IPS-18a (cell line): ENCODE results near the gene CD164L2.
"Not testable (repeated sequence)": the region's sequence is repeated elsewhere in the genome, so short reads cannot be mapped to it uniquely, and the experiment has no call there.

Source experiments
- H3K27ac ChIP-seq: one replicate; pipeline ENCODE4 v1.5.1; 2013; ENCODE audit warnings: low read length
- H3K27me3 ChIP-seq: one replicate; pipeline ENCODE4 v1.6.1; 2013; ENCODE audit warnings: mild to moderate bottlenecking, low read length; ENCODE audit not compliant: control insufficient read depth, insufficient read depth
- H3K36me3 ChIP-seq: one replicate; pipeline ENCODE4 v1.6.1; 2013; ENCODE audit warnings: low read depth, low read length; ENCODE audit not compliant: control insufficient read depth
- H3K4me1 ChIP-seq: one replicate; pipeline ENCODE4 v1.6.1; 2013; ENCODE audit warnings: low read depth, low read length; ENCODE audit not compliant: control insufficient read depth
- H3K4me3 ChIP-seq: one replicate; pipeline ENCODE4 v1.5.1; 2013; ENCODE audit warnings: low read length
- H3K9ac ChIP-seq: one replicate; pipeline ENCODE4 v1.6.1; 2013; ENCODE audit warnings: mild to moderate bottlenecking, low read length, moderate library complexity
- H3K9me3 ChIP-seq: one replicate; pipeline ENCODE4 v1.6.1; 2013; ENCODE audit warnings: low read depth, low read length; ENCODE audit not compliant: control insufficient read depth

The CD164L2 gene

DNA sequence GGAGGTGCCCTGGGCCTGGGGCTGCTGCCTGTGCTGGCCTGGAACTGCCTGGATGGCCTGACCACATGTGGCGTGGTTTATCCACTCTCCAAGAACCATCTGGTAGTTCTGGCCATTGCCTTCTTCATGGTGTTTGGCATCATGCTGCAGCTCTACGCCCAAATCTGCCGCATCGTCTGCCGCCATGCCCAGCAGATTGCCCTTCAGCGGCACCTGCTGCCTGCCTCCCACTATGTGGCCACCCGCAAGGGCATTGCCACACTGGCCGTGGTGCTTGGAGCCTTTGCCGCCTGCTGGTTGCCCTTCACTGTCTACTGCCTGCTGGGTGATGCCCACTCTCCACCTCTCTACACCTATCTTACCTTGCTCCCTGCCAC lies 11.1 kb upstream of the CD164L2 start:
- no peak overlapping the region for H3K4me3 ChIP-seq
- no peaks in the 10 kb centered on the region for H3K36me3 ChIP-seq
- H3K9me3 ChIP-seq: no peaks in the 10 kb centered on the region
- no peak overlapping the region for H3K27ac ChIP-seq
- peaks cover 14% of the 10 kb centered on the region for H3K4me1 ChIP-seq
- no peaks in the 10 kb centered on the region for H3K27me3 ChIP-seq
- no peak overlapping the region for H3K9ac ChIP-seq

DNA sequence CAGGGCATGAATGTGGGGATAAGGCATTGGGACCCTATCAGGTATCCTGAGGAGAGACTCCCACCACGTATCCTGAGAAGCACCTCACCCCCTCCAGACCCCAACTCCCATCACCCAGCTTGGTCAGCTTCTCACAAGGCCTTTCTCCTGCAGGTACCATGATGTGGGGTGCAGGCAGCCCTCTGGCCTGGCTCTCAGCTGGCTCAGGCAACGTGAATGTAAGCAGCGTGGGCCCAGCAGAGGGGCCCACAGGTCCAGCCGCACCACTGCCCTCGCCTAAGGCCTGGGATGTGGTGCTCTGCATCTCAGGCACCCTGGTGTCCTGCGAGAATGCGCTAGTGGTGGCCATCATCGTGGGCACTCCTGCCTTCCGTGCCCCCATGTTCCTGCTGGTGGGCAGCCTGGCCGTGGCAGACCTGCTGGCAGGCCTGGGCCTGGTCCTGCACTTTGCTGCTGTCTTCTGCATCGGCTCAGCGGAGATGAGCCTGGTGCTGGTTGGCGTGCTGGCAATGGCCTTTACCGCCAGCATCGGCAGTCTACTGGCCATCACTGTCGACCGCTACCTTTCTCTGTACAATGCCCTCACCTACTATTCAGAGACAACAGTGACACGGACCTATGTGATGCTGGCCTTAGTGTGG lies 10.6 kb upstream of the CD164L2 start:
- Histone ChIP-seq H3K36me3 (no peaks in the 10 kb centered on the region), H3K4me3 (no peak overlapping the region), H3K4me1 (peaks cover 12% of the 10 kb centered on the region), H3K27me3 (no peaks in the 10 kb centered on the region), H3K9ac (no peak overlapping the region), H3K27ac (no peak overlapping the region), H3K9me3 (no peaks in the 10 kb centered on the region)

DNA sequence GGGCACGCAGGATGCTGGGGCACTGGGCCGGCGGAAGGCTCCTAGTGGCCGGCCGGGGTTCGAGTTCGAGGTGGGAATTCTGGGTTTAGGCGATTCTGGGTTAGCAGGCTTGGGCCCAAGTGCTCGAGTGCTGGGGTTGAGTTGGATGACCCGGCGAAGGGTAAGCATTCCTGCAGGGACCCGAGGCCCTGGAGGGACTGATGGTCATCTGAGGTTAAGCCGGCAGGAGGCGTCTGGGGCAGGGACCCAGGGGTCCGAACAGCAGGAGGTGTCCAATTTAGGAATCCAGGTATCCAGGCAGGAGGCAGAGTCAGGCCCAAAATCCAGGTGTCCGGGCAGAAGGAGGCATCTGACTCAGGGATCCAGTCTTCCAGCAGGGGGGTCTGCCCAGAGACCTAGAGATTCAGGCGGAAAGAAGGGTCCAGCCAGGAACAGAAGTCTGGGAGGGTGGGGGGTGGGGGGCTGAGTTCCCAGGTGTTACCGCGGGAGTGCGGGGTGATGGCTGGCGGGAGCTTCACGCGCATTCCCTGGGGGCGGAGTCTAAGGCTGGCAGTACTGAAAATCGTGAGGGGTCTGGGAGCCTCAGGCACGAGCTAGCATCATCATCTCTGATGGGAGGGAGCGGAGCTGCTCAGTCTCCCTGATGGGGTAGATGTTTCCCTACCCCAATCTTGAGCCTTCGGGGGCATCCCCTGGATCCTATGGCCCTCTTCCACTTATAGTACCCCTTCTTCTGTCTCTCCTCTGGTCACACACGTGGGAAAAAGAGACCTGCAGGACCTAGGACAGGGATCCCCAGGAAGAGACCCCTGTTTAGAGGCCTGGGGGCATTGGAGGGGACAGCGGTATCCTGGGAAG lies 9.9 kb upstream of the CD164L2 start:
- peaks cover 10% of the 10 kb centered on the region for H3K4me1 ChIP-seq
- H3K9ac ChIP-seq: peak overlapping the region; percentile 75
- H3K27ac ChIP-seq: no peak overlapping the region
- peak overlapping the region; percentile 81 for H3K4me3 ChIP-seq
- H3K27me3 ChIP-seq: no peaks in the 10 kb centered on the region
- H3K9me3 ChIP-seq: no peaks in the 10 kb centered on the region
- no peaks in the 10 kb centered on the region for H3K36me3 ChIP-seq

DNA sequence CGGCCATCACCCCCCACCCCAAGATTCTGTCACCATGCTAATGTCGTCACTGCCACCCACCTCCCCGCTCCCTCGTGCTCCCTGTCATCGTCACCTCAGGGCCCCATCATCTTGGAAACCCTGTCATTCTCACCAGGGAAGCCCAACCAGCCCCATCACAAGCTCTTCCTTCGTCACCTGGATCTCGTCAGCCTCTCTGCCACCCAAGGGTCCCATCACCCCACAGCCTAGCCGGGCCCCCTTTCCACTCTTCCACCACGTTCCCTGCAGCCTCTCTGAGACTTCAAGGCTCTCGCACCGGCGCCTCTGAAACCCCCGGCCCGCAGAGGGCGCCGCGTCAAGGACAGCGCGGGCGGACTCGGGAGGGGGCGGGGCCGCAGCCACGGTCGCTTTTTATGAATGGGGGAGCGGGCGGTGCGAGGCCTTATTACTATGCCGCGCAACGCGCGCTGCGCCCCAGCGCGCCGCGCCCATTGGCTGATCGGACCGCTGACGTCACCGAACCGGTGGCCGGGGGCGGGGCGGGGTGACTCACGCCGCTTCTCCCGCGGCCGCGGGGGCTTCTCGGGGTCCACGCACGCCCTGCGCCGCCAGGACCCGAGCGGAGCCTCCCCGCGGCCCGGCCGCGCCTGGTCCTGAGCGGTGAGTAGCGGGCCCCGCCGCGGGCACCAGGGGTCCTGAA lies 9.1 kb upstream of the CD164L2 start, which contains the start of gene GPR3:
Gene GPR3 (plus strand): TSS at position 527 of the 682 bp plus-strand sequence. CDS start 1,177 bp downstream, outside the sequence.
- no peaks in the 10 kb centered on the region for H3K27me3 ChIP-seq
- no peaks in the 10 kb centered on the region for H3K9me3 ChIP-seq
- peaks cover 6% of the 10 kb centered on the region for H3K4me1 ChIP-seq
- peak within 1 kb of the TSS; percentile 81 for H3K4me3 ChIP-seq
- no peak within 1 kb of the TSS for H3K27ac ChIP-seq
- H3K36me3 ChIP-seq: no peaks in the 10 kb centered on the region
- peak within 1 kb of the TSS; percentile 75 for H3K9ac ChIP-seq

DNA sequence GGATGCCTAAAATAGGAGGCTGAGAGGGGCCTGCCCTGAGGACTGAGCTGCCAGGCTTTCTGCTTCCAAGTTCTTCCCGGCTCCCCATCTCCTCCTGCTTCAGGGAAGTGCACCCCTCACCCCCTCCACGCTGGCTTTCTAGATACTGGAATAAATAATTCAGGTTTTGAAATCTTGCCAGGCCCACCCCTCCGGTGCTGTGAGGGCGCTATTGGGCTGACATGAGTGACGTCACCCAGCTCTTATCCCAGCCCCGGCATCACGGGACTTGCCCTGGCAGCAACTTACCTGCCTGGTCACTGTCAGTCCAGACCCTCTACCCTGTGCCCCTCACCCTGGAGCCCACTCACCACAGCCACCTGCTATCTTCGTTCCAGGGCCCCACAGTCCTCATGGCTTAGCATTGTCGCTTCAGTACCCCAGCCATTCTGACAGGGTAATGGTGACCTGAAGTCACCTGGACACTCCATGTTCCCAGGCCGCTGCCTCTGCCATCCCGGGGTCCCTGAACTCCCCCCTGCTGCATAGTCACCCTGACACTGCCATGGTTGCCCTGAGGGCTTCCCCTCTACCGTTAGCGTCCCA lies 8.5 kb upstream of the CD164L2 start:
- H3K4me1 ChIP-seq: peaks cover 6% of the 10 kb centered on the region
- no peak overlapping the region for H3K9ac ChIP-seq
- H3K27me3 ChIP-seq: no peaks in the 10 kb centered on the region
- H3K4me3 ChIP-seq: peak overlapping the region; percentile 81
- no peaks in the 10 kb centered on the region for H3K9me3 ChIP-seq
- no peaks in the 10 kb centered on the region for H3K36me3 ChIP-seq
- H3K27ac ChIP-seq: no peak overlapping the region

DNA sequence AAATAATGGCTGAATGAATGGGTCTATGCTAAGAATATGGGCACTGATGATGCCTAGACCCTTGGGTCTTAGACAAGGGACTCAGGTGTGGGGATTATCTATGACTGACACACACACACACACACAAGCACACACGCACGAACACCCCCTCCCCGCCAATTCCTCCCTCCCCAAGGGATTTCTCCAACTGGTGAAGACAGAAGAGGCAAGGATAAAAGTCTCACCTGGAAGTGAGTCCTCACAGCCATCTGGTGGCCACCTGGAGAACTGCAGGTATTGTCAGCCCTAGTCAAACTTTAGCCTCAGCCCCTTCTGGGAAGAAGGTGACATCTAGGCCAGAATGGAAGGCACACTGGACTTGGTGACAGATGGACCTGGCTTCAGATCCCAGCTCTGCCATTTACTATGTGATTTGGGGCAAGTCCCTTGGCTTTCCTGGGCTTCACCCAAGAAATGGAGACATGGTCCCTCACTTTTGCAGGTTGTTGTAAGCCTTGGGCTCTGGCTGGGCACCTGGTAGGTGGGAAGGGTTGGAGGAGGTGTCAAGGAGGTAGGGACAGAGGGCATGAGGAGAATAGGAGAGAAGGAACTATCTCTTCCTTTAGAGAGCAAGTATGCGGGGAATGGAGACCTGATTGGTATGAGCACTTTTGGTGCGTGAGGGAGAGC lies 5.3 kb upstream of the CD164L2 start:
- no peaks in the 10 kb centered on the region for H3K36me3 ChIP-seq
- no peaks in the 10 kb centered on the region for H3K9me3 ChIP-seq
- no peak overlapping the region for H3K9ac ChIP-seq
- no peak overlapping the region for H3K27ac ChIP-seq
- H3K4me3 ChIP-seq: no peak overlapping the region
- peaks cover 6% of the 10 kb centered on the region for H3K4me1 ChIP-seq
- H3K27me3 ChIP-seq: no peaks in the 10 kb centered on the region

DNA sequence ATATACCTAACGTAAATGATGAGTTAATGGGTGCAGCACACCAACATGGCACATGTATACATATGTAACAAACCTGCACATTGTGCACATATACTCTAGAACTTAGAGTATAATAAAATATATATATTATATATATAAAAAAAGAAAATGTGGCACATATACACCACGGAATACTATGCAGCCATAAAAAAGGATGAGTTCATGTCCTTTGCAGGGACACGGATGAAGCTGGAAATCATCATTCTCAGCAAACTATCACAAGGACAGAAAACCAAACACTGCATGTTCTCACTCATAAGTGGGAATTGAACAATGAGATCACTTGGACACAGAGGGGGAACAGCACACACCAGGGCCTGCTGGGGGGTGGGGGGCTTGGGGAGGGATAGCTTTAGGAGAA lies 1.7 kb upstream of the CD164L2 start:
- H3K27me3 ChIP-seq: peaks cover 15% of the 10 kb centered on the region
- H3K27ac ChIP-seq, H3K4me3 ChIP-seq, H3K36me3 ChIP-seq, H3K9me3 ChIP-seq, H3K4me1 ChIP-seq, H3K9ac ChIP-seq: not testable (repeated sequence)

DNA sequence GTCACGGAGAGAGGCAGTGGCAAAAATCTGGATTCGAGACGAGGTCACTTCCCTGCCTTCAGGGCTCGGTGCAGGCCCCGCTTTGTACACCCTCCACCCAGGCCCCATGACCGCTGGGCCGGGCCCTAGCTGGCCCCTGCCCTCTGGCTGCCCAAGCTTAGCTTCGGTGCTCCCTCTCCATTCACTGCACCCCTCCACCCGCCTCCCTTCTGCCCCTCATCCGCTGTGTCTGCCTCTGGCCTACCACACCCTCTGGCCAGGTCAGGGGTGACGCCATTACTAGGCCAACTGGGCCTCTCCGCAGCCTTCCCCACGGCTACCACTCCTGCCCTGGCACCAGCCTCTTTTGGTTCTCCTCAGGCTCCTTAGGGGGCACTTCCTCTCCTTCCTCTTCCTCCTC lies 528 bp upstream of the CD164L2 start:
- Histone ChIP-seq H3K36me3 (no peaks in the 10 kb centered on the region), H3K9me3 (no peaks in the 10 kb centered on the region), H3K4me3 (no peak overlapping the region), H3K27me3 (peaks cover 15% of the 10 kb centered on the region), H3K9ac (no peak overlapping the region), H3K27ac (no peak overlapping the region), H3K4me1 (no peaks in the 10 kb centered on the region)

DNA sequence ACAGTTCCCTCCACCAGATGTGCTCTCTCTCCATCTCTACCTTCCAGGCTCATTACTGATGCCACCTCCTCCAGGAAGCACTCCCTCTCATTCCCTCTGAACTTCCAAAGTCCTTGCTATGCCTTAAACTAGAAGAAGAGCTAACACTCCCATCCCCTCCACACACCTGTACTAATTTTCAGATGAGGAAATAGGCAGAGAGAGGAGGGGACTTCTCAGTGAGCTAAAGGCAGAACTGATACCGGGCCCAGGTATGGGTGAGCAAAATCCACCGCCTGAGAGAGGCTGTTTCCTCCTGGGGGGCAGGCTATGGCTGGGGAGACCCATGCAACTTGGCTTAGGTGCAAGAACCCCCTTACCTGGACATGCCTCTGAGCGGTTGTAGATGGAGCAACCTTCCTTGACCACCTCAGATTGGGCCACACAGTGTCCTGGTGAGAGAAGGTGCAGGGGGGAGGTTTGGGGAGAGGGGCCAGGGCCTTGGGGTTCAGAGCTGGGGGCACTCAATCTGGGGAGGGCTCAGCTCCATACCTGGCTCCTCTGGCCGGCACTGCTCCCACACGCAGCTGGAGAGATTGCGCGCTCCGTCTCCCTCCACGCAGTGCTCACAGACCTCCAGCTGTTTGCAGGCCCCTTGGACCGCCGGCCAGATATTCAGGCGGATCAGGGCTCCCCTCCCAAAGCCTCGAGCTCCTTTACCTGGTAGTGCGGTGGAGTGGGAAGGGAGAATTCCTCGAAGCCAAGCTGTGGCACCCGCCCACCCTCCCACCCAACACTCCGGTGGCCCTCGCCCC lies 967 bp downstream of the CD164L2 start:
- no peak overlapping the region for H3K9ac ChIP-seq
- H3K36me3 ChIP-seq: no peaks in the 10 kb centered on the region
- no peak overlapping the region for H3K4me3 ChIP-seq
- no peaks in the 10 kb centered on the region for H3K9me3 ChIP-seq
- H3K27ac ChIP-seq: no peak overlapping the region
- H3K4me1 ChIP-seq: no peaks in the 10 kb centered on the region
- H3K27me3 ChIP-seq: peaks cover 15% of the 10 kb centered on the region

DNA sequence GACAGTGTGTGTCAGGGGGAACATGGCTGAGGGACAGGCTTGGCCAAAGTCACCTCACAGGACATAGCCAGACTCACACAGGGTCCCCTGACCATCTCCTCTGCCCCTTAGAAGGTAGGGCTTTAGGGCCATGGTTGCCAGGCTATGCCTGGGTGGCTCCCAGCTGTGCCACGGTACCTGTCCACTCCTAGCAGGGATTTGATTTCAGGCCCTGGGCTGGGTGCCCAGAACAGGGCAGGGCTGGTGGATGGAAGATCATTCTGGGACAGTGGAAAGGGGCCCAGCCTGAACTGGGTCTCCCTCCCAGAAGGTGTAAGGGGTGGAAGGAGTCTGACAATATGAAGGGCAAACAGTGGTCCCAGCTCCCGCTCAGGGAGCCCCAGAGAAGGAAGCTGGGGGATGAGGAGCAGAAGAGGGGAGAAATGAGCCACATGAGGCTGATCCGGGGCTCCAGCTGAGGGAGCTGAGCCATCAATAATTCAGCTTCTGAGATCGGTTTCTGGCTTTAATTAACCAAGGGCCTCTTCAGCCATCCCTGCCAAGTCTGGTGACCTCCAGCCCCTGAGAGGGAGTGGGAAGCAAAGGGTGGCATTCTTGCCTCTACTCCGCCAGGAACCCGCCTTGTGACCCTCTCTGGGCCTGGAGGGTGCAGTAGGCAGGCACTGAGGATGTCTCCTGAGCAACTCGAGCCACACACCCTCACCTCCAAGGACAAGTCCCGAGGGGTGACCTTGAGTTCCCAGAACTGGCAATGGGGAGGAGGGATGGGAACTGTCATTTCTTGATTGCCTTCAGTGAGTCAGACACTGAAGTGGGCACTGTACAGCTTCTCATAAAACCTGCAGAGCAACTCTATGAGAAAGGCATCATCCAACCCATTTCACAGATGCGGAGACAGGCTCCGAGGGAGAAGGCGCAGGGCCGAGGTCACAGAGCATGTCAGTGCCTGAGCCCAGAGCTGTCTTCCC lies 2.1 kb downstream of the CD164L2 start:
- H3K4me1 ChIP-seq: no peaks in the 10 kb centered on the region
- no peak overlapping the region for H3K9ac ChIP-seq
- no peak overlapping the region for H3K4me3 ChIP-seq
- H3K27me3 ChIP-seq: peaks cover 15% of the 10 kb centered on the region
- no peaks in the 10 kb centered on the region for H3K36me3 ChIP-seq
- no peaks in the 10 kb centered on the region for H3K9me3 ChIP-seq
- no peak overlapping the region for H3K27ac ChIP-seq
